ENCODE data around the gene ASTN2.

ASTN2 gene

GRCh38 chr9:116774421-116775180 lies 640.3 kb downstream of the ASTN2 start:
- no peak for DNase-seq

- peak; percentile 86 for DNase-seq
These were observed 647.6 kb downstream of the ASTN2 start for GRCh38 chr9:116767219-116767618.

GRCh38 chr9:116765011-116765410 lies 649.8 kb downstream of the ASTN2 start:
- no peak for DNase-seq

GRCh38 chr9:116763770-116764169 lies 651.1 kb downstream of the ASTN2 start:
- DNase-seq: no peak

- no peak for DNase-seq
These were observed 654.2 kb downstream of the ASTN2 start for GRCh38 chr9:116760636-116761035.

GRCh38 chr9:116757030-116757429 lies 657.8 kb downstream of the ASTN2 start:
- DNase-seq: peak; percentile 62

- DNase-seq: no peak
These were observed 661.5 kb downstream of the ASTN2 start for GRCh38 chr9:116753389-116753788.

GRCh38 chr9:116750510-116750909 lies 664.3 kb downstream of the ASTN2 start:
- no peak for DNase-seq

GRCh38 chr9:116749772-116750171 lies 665.1 kb downstream of the ASTN2 start:
- DNase-seq: no peak

- no peak for DNase-seq
These were observed 665.7 kb downstream of the ASTN2 start for GRCh38 chr9:116749176-116749575.

- no peak for DNase-seq
These were observed 673.1 kb downstream of the ASTN2 start for GRCh38 chr9:116741742-116742141.

GRCh38 chr9:116741086-116741740 lies 673.6 kb downstream of the ASTN2 start:
- DNase-seq: no peak

- DNase-seq: peak; percentile 61
These were observed 677.7 kb downstream of the ASTN2 start for GRCh38 chr9:116737152-116737546.

GRCh38 chr9:116736399-116737151 lies 678.3 kb downstream of the ASTN2 start:
- no peak for DNase-seq

GRCh38 chr9:116733010-116733641 lies 681.7 kb downstream of the ASTN2 start:
- DNase-seq: no peak

GRCh38 chr9:116726602-116727001 lies 688.3 kb downstream of the ASTN2 start:
- DNase-seq: no peak

GRCh38 chr9:116724123-116724522 lies 690.7 kb downstream of the ASTN2 start:
- no peak for DNase-seq

- DNase-seq: no peak
These were observed 692.9 kb downstream of the ASTN2 start for GRCh38 chr9:116721944-116722343.

GRCh38 chr9:116721411-116721810 lies 693.4 kb downstream of the ASTN2 start:
- no peak for DNase-seq

GRCh38 chr9:116720111-116720510 lies 694.7 kb downstream of the ASTN2 start:
- DNase-seq: no peak

GRCh38 chr9:116718111-116718510 lies 696.7 kb downstream of the ASTN2 start:
- DNase-seq: no peak

GRCh38 chr9:116717150-116717549 lies 697.7 kb downstream of the ASTN2 start:
- DNase-seq: no peak

GRCh38 chr9:116716438-116716837 lies 698.4 kb downstream of the ASTN2 start:
- no peak for DNase-seq

All from NCI-H1694 treated with DMSO at 0.1 percent for 48 hours (cell line).